T follicular helper cell (primary cell): ENCODE data around the gene STEAP1.
"Not testable (repeated sequence)": the region's sequence is repeated elsewhere in the genome, so short reads cannot be mapped to it uniquely, and the experiment has no call there.

Experiments used
- DNase-seq: peaks from one replicate; pipeline ENCODE4 v3.0.0-alpha.2; 2020; ENCODE audit warnings: low read depth

The STEAP1 gene

DNA sequence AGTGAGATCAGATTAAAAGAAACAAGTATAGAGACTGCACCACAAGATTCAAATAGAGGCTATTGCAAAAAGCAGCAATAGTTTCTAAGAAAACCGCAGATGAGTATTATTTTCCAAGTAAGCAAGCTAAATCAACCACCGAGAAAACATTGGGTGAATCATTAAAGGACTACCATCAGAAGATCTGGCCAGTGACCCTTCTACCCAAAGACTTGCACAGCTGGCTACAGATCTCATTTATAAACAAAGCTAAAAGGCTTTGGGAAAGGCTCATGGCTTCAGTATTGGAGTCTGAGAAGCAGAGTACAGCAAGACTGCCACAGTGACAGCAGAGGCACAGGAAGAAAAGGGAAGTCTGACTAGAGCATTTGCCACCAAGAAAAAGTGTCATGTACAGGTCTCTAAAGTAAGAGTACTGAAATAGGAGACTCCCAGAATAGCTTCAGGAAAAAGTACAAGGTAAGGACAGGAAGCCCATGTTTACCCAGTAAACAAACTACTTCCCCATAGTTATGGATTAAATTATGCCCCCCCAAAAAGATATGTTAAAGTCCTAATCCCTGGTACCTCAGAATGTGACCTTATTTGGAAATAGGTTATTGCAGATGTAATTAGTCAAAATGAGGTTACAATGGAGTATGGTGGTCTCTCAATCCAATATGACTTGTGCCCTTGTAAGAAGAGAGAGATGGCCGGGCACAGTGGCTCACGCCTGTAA lies 19.0 kb downstream of the STEAP1 start:
- no peak for DNase-seq

DNA sequence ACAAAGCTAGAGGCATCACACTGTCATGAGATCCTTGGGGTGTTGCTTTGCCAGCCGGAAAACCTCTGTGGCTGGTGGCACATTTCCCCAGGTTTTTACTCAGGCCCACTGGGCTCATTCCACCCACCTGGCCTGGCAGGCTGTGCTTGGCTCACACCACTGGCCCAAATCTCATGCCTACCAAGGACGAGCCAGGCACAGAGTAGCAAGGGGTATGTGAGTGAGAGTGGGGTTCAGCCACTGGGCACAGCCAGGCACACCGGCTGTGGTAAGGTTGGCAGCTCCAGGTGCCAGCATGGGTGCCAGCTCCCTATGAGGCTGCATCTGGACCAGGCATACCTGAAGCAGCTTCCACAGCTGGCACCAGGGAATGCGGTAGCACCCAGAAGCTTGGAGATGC lies 21.4 kb downstream of the STEAP1 start:
- DNase-seq = no peak

DNA sequence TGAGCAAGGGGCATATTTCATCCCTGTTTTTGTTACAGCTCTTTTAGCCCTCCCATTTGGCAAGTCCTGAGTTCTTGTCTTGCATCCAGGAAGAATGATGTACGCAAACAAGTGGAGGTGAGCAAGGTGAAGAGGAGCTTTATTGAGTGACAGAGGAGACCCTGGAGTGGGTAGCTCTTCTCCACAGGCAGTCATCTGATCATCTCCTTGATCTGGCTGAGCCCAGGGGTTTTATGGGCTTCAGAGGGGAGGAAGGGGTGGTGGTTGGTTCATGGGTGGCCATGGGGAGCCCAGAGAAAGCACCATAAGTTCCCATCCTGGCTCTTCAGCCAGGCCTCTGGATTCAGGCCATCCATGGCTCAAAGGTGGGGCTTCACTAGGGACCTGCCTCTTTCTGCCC lies 21.9 kb downstream of the STEAP1 start:
- DNase-seq = no peak

DNA sequence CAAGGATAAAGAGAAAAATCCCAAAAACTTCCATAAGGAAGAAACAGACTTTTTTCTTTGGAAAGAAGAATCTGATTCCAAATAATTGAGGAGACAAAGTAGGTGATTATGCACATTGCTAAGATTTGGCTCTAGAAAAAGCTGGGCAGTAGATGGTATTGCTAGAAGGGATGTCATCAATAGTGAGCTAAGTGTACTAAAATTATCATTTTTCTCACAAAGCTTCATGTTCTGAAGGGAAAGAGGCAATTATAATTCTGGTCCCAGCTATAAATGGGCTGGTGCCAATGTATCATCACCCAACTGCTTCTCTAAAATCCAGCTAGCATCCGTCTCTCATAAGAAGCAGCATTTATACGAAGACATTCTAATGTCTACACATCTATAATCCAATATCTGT lies 23.9 kb downstream of the STEAP1 start:
- DNase-seq = no peak

DNA sequence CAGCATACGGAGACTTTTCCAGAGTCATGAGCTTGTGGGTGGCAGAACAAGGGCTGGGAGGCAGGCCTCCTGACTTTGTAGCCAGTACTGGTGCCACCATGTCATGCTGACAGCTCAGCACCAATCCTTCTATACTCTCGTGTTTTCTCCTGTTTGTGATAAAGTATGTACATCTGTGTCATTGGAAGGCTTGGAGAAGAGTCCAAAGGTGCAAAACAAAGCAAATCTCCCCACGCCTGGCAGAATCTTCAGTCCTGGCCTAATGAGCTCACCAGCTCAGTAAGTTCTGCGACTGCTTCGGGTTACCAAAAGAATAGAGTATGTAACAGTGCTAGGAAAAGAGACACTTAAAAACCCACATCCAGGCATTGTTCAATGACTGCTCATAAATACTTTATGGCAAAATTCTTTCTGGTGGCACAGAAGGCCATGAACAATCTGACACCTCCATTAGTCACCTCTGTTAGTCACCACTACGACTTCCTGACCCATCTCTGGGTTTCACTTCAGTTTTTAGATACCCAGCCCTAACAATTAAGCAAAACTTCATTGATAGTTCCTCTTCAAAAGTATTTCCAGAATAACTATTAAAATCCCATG lies 24.5 kb downstream of the STEAP1 start:
- DNase-seq = no peak

DNA sequence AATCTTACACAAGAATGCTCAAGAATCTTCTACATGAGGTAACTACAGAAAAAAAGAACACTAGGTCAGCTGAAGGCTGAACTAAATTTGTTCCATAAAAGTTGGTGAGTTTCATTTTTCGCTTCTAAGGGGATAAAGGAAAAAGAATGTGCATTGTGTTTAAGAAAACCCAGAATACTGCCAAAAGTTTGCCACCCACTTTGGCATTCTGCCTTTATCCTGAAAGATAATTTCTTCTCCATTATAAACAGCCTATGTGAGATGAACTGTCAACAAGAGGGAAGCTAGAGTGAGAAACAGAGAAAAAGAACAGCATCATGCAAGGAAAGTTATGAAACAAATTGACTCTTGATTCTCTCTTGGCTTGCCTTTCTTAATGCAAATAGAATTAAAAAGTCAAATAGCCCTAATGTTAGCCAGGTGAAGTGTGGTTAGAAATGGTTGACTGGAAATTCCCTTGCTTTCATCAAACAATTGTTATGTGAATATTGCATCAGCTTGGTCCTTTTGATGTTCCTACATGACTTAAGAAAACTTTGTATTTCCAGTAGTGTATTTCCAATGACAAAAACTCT lies 25.8 kb downstream of the STEAP1 start:
- no peak for DNase-seq

DNA sequence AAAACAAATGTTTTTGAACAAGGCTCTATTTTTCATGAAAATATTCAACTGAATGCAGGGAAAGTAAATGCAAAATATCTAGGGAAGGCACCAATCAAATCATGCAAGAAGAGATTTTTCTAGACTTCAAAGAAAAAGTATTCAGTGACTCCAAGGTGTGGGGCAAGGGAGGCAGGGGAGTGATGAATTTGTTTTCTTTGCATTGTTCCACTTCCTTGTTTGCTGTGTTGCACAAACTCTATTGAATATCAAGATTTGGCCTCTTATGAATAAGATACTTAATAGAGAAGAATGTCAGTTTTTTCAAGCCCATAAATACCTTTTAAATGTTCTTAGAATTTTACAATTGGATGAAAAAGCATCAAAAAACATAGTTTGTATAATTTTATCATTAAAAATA lies 26.4 kb downstream of the STEAP1 start:
- no peak for DNase-seq

DNA sequence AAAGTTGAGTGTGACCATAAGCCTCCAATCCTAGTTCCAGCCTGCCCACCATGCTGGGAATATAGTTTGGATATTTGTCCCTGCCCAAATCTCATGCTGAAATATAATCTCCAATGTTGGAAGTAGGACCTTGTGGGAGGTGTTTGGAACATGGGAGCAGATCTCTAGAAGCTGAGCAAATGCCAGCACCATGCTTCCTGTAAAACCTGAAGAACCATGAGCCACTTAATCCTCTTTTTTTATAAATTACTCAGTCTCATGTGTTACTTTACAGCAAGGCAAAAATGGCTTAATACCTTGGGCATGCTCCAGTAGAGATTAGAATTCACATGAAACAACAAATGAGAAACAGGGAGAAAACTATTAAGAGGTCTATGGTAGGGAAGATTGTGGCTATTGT lies 27.2 kb downstream of the STEAP1 start:
- no peak for DNase-seq

DNA sequence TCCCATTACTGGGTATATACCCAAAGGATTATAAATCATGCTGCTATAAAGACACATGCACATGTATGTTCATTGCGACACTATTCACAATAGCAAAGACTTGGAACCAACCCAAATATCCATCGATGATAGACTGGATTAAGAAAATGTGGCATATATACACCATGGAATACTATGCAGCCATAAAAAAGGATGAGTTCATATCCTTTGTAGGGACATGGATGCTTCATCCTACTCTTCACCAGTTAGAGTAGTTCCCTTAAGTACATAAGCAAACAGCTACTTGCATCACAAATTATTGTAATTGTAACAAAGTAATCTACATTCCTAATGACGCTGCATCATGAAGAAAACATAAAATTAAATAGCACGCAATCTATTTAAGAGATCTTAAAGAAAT lies 32.0 kb downstream of the STEAP1 start:
- DNase-seq = not testable (repeated sequence)

DNA sequence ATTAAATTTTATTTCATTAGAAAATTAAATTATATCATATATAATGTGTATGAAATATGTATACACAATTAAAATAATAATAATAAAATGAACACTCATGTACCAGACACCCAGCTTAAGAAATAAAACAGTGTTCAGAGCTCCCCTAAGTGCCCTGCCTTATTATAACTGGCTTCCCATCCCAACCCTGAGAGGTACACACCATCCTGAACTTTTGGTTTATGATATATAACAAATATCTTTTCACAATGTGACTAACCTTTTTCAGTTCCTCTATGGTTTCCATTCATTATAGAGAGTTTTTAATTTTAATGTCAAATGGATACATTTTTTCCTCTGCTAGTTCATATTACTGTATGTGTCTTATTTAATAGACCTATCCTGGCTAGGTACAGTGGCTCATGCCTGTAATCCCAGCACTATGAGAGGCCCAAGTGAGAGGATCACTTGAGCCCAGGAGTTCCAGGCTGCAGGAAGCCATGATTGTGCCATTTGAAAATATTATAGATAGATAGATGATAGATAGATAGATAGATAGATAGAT lies 33.3 kb downstream of the STEAP1 start:
- no peak for DNase-seq

DNA sequence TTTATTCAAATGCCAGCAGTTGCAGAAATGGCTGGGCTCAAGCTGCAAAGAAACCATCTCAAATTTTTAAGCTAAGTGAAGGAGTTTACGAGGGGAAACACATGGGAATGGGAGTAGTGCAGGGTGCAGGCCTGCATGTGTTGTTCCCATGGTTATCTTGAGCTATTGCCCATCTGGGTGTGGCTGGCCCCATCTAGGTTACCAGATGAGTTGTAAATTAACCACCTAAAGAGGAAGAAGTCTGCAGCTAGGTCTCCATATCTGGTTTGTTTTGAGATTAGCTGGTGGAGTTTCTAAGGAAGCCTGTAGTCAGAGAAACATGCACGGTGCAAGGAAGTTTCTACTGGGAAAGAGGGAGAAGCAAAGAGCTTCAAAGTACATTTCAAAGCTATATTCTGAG lies 34.0 kb downstream of the STEAP1 start:
- DNase-seq = no peak

DNA sequence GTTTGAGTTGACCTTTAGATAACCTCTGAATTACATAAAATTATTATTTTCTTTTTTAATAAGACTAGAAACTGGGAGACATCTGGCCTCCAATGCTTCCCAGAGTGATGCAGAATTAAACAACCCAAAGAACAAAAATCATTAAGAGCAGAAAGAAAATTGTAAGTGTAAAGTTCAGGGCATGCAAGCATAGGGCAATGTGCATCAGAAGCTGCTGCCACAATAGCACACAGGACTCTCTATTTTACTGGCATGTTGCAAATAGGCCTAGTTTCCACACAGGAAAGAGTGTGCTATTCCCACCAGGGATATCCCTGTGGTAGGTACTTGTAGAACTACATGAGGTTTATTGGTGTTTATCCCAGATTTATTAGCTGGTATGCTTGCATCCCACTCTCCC lies 36.7 kb downstream of the STEAP1 start:
- no peak for DNase-seq

DNA sequence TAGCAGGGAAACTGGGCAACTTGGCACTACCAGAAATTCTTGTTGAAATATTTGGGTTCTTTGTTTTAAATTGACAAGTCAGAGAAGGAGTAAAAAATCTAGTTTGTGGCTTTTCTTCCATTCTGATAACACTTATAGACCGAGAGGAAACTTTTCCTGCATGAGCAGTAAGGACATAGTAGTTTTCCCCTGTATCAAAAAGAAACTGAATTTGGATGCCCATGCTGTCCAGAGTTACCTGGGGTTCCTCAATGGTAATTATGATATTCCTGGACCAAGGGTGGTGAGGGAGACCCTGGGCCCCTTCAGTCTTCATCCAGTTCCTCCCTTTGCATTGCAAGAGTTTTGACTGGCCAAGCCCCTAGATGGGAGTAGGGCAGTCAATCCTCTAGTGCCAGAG lies 37.4 kb downstream of the STEAP1 start:
- no peak for DNase-seq

DNA sequence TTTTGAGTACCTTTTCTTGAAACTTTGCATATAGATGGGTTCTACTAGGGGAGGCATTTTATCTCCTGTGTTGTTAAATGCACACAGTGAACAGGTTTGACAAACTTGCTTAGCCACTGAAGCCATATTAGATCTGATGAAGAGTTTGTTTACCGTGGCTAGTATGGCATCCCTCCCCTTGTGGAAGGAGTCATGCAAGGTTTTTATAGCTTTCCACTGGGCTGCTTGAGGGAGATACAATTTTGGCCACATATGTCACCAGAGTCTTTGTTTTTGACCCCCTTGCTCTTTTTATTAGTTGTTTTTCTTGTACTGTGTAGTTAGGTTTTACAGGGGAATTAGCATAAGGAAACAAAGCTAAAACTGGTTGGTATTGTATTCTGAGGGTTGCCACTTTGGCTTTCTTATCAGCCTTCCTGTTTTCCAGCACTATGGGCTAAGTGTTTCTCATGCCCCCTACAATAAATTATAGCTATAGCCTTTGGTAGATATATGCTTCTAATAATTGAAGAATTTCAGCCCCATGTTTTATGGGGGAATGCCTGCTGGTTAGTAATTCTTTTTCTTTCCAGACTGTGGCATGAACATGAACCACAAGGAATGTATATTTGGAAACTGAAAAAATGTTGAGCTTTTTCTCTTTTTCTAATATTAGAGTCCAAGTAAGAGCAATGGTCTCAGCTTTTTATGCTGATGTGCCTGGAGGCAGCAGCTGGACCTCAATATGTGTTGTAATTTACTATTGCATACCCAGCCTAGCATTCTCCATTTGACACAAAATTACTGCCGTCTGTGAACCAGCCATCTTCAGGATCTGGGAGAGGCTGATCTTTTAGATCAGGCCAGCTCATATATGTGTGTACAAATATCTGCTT lies 38.8 kb downstream of the STEAP1 start:
- no peak for DNase-seq

DNA sequence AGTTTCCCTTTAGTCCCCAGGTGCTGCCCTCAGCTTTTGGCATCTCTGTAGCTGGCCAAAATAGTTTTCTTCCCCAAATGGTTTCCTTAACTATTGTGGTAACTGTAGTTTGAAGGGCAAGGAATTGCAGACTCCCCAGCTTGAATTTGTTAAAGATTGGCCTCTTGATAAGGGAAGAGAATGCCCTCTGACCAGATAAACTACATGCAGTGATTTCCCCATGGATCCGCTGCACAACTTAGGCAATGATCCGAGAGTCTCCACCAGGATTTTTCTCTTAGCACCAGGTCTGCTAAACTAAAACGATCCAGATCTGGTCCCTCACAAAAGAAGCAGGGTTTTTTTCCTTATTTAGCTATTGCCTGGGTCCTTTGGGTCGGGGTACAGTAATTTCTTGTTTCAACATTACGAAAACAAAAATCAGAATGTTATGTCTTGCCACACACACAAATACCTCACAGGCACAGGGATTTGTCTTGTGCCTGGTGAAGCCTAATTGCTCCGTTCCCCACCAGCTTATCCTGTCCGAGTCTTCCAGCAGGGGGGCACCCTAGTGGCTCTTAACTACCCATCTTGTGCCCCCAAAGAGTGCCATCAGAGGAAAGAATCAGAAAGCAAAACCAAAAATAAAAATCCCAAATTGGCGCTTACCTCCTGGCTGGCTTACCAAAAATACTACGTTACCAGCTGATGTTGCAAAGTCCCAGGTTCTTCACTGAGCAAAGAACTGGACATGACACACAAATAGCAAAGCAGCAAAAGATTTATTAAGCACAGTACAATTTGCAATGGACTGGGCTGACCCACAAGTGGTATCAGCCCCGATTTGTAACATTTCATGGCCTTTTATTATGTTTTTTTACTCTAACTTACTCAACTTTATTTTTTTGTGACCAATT lies 40.9 kb downstream of the STEAP1 start:
- no peak for DNase-seq

DNA sequence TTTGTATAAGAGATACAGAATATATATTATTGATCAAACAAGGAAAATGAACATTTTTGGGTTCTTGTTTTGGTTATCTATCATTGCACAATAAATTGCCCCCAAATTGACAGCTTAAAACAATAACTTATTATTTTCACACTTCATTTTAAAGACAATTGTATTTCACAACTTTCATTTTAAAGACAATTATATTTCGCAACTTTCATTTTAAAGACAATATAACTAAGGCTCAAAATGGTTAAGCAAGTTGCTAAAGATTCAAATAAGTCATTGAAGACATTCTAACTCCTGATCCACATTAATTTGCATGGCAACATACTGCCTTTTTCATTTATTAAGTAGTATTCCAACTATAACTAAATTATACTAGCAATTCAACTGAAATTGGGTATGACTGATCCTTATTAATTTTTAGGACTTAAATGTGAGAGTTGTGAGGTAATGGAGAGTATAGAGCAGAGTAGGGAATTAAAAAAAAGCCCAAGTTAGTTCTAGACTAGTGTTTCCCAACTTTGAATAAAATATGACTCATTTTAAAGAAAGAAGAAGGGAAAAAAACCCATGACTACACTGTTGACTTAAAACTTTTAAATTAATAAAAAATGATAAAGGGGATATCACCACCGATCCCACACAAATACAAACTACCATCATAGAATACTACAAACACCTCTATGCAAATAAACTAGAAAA lies 47.4 kb downstream of the STEAP1 start:
- DNase-seq = no peak

DNA sequence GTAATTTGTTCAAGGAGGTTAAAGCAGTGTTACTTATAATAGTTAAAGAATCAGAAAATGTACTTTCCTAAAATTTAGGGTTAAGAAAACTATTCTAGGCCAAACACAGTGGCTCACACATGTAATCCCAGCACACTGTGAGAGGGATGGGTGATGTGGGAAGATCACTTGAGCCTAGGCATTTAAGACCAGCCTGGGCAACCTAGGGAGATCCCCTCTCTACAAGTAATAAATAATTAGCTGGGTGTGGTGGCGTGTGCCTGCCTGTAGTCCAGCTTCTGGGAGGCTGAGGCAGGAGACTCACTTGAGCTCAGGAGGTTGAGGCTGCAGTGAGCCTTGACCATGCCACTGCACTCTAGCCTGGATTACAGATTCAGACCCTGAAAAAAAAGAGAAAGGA lies 53.7 kb downstream of the STEAP1 start:
- no peak for DNase-seq

DNA sequence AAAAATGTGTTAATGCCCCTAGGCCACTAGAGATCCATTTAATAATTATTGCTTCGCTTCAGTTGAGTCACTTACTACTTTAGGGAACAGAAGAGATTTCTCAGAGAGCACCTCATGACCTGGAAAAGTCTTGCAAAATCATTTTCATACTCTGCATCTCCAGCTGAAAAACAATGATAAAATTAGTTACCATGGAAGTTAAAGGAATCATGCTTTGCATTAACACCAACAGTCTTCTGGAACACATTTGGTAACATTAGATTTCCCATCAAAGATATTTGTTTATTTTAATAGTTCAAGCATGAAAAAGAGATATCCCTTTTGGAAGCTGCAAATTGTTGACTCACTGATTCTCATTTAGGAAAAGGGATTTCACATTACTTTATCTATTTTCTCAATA lies 55.5 kb downstream of the STEAP1 start:
- DNase-seq = no peak

DNA sequence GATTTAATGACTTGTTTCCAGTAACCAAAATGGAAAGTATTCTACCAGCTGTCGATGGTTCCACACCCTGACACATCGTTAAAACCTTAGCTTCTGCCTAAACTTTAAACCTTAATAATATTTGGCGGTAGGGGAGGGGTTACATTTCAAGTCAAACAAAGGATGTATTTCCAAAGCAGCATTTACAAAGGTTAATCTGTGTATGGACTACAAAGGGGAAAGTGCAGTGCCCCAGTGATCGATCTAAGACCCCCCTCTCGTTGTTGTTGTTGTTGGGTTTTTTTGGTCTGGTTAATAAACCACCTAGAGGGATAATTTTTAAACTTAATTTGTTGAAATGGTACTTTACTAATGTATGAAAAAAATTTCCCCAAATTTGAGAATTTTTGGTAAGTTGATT lies 56.2 kb downstream of the STEAP1 start:
- no peak for DNase-seq

DNA sequence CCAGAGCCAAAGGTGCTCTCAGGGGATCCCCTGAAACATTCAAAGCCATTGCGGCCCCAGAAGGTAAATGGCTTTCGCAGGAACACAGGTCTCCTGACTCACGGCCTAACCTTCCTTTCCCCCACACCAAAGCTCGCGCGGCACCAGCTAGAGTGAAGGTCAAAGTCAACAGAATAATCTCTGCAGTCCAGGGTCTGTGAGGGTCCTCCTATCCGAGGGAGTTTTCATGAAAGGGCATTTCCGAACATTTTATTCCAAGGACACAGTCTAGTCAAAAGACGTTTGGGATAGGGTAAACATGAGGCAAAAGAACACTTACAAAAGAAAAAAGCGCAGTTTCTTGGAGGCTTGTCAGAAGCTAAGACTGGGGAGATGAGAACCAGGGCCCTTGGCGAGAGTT lies 56.7 kb downstream of the STEAP1 start:
- DNase-seq = no peak
